Panc1 (cell line): ENCODE measurements around the gene AGBL4. TPM values are rescaled to one million over a fixed set of nuclear protein-coding genes. Genes with fewer than 3 reads are reported as not detected.

ENCODE experiments used
- ATAC-seq: fragments of 200-7000 bp; cut with Tn5 transposase; 2 replicates; pipeline ENCODE4 v1.9.1; 2020; ENCODE audit warnings: mild to moderate bottlenecking, moderate library complexity
- BruUV-seq: library from RNA; stranded (reverse); fragments of 400-500 nt; replicated peaks from 2 replicates; lab custom pipeline; 2021; lab: Mats Ljungman, UMichigan
- CTCF ChIA-PET: fragments of 300-600 bp; sonication (Branson Sonifier 250); formaldehyde crosslinking; loops from one replicate; lab custom pipeline; 2022; ENCODE audit warnings: antibody characterized with exemption; lab: Charles Lee
- POLR2A ChIA-PET: fragments of 300-600 bp; sonication (Branson Sonifier 250); formaldehyde crosslinking; loops from one replicate; lab custom pipeline; 2022; ENCODE audit warnings: antibody characterized with exemption; lab: Charles Lee
- DNase-seq: peaks from one replicate; pipeline ENCODE4 v3.0.0-alpha.2; 2010; ENCODE audit warnings: low read depth, low spot score
- H3K27ac ChIP-seq: 2 replicates; pipeline ENCODE4 v1.5.1; 2011; ENCODE audit warnings: mild to moderate bottlenecking, low read length, inconsistent platforms
- H3K27me3 ChIP-seq: fragments of 200-500 bp; sonication (Bioruptor generic); 2 replicates; pipeline ENCODE4 v1.6.0; 2014; ENCODE audit warnings: low read length, inconsistent platforms; ENCODE audit not compliant: control insufficient read depth, insufficient read depth
- H3K36me3 ChIP-seq: fragments of 200-500 bp; sonication (Bioruptor generic); 2 replicates; pipeline ENCODE4 v1.5.1; 2014; ENCODE audit warnings: inconsistent platforms, mild to moderate bottlenecking, low read length, moderate library complexity; ENCODE audit not compliant: control insufficient read depth, insufficient read depth
- H3K4me1 ChIP-seq: 2 replicates; pipeline ENCODE4 v1.5.1; 2011; ENCODE audit warnings: inconsistent platforms, mild to moderate bottlenecking, low read length, moderate library complexity; ENCODE audit not compliant: control insufficient read depth, insufficient read depth
- H3K4me3 ChIP-seq, 2 experiments: 2 replicates each; pipeline ENCODE4 v1.5.1; 2011 to 2012; ENCODE audit warnings: low read depth in 2 of 2, low read length in 2 of 2, mild to moderate bottlenecking in 2 of 2, inconsistent platforms in 1 of 2, moderate library complexity in 1 of 2
- H3K9me3 ChIP-seq: fragments of 200-500 bp; sonication (Bioruptor generic); 2 replicates; pipeline ENCODE4 v1.5.1; 2014; ENCODE audit warnings: low read depth, mild to moderate bottlenecking, inconsistent platforms, low read length, moderate library complexity; ENCODE audit not compliant: control insufficient read depth, insufficient read depth
- CTCF ChIP-seq: fragments of 450-650 bp; IDR thresholded peaks from 2 replicates; pipeline ENCODE4 v1.5.1; 2017; ENCODE audit warnings: mild to moderate bottlenecking
- POLR2AphosphoS5 ChIP-seq: IDR thresholded peaks from 2 replicates; pipeline ENCODE4 v1.6.1; 2012; ENCODE audit warnings: mild to moderate bottlenecking, low read depth, low read length, moderate library complexity
- SIN3A ChIP-seq: IDR thresholded peaks from 2 replicates; pipeline ENCODE4 v1.6.1; 2012; ENCODE audit warnings: low read depth, mild to moderate bottlenecking, low read length, moderate library complexity, borderline replicate concordance; ENCODE audit not compliant: insufficient read depth
- TCF7L2 ChIP-seq: IDR thresholded peaks from 2 replicates; pipeline ENCODE4 v1.6.1; 2011; ENCODE audit warnings: mild to moderate bottlenecking, low read depth, low read length, inconsistent platforms
- in situ Hi-C: cut with HindIII; loops from 2 replicates; pipeline ENCODE4 v1.10.0; 2016; ENCODE audit warnings: low sequenced_read_pairs, low pct_unique_long_range_greater_than_20kb
- intact Hi-C: fragments of 100-400 bp; cut with micrococcal nuclease; formaldehyde crosslinking; loops from one replicate; pipeline ENCODE4 v1.10.0; 2022; ENCODE audit not compliant: unreplicated experiment
- total RNA-seq: library from RNA; stranded (reverse); gene quantifications from one replicate; pipeline ENCODE4 v1.2.1, GENCODE V29; 2021; ENCODE audit not compliant: unreplicated experiment
- TF ChIP-seq, protein P1 (sequence below), 2 experiments: IDR thresholded peaks; 2 replicates each; pipeline ENCODE4 v1.6.1; 2011 to 2012; ENCODE audit warnings: low read depth in 2 of 2, control low read depth in 1 of 2, low read length in 1 of 2, mild to moderate bottlenecking in 1 of 2, moderate library complexity in 1 of 2; ENCODE audit not compliant: insufficient read depth in 1 of 2

AGBL4 gene
- total RNA-seq, 1 experiment from 2014 or later = not detected

DNA sequence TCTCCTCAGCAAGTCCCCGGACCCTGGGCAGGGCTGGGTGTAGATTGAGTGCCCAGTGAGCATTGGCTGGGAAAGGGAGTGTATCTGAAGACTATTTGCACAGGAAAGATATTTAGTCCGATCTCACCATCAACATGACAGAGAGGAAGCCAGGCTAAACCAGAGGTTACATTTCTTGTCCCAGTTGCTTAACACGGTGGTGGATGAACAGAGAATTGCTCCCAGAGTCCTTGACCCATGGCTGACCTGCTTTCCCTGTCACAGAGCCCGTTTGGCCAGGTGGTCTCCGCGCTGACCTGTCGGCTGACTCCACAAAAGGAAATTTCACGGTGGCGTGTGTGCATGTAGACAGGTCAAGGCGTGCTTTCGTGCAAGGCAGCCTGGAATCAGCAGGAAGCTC lies 1330.6 kb downstream of the AGBL4 start:
- intact Hi-C loops = no loop called here
- ATAC-seq = no peak
- CTCF ChIA-PET = no interaction called here

DNA sequence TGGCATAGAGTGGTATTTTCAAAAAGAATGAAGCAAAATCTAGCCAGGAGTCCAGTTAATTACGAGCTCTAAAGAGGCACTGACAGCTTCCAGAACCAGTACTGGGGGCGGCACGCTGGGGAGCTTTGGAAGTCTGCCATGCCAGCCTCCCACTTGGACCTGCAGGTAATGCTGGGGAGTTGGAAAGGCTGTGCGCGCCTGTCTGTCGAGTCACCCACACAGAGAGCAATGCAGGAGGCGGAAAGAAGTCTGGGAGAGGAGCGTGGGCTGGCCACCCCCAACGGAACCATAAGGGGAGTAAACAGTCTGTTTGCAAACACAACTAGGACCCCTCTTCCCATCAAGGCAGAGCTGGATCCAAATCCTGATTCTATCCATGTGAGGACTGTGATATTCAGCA lies 1331.5 kb downstream of the AGBL4 start:
- CTCF ChIA-PET = no interaction called here
- no peaks in the 10 kb centered on the region for H3K9me3 ChIP-seq
- TF ChIP-seq SIN3A = no peak
- TF ChIP-seq, protein P1, sequence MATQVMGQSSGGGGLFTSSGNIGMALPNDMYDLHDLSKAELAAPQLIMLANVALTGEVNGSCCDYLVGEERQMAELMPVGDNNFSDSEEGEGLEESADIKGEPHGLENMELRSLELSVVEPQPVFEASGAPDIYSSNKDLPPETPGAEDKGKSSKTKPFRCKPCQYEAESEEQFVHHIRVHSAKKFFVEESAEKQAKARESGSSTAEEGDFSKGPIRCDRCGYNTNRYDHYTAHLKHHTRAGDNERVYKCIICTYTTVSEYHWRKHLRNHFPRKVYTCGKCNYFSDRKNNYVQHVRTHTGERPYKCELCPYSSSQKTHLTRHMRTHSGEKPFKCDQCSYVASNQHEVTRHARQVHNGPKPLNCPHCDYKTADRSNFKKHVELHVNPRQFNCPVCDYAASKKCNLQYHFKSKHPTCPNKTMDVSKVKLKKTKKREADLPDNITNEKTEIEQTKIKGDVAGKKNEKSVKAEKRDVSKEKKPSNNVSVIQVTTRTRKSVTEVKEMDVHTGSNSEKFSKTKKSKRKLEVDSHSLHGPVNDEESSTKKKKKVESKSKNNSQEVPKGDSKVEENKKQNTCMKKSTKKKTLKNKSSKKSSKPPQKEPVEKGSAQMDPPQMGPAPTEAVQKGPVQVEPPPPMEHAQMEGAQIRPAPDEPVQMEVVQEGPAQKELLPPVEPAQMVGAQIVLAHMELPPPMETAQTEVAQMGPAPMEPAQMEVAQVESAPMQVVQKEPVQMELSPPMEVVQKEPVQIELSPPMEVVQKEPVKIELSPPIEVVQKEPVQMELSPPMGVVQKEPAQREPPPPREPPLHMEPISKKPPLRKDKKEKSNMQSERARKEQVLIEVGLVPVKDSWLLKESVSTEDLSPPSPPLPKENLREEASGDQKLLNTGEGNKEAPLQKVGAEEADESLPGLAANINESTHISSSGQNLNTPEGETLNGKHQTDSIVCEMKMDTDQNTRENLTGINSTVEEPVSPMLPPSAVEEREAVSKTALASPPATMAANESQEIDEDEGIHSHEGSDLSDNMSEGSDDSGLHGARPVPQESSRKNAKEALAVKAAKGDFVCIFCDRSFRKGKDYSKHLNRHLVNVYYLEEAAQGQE (IDR thresholded peaks at IDR 0.05; ENCODE audit: insufficient read depth in 1 of 2, low read depth in 2 of 2, low read length in 1 of 2) = no peak
- TF ChIP-seq TCF7L2 = no peak
- TF ChIP-seq CTCF = no peak
- TF ChIP-seq POLR2AphosphoS5 = no peak
- intact Hi-C loops (no loop called here), in situ Hi-C loops (no loop called here)
- H3K27me3 ChIP-seq = peaks cover 14% of the 10 kb centered on the region; the same call in 1 of the 2 replicates
- H3K4me3 ChIP-seq = no peak overlapping the region
- no peaks in the 10 kb centered on the region for H3K4me1 ChIP-seq
- DNase-seq (no peak), ATAC-seq (no peak)
- H3K27ac ChIP-seq = no peak overlapping the region
- no TSS peak for BruUV-seq
- no peaks in the 10 kb centered on the region for H3K36me3 ChIP-seq
- POLR2A ChIA-PET = no interaction called here

More for the DNA sequence above, 1330.6 kb downstream of the AGBL4 start:
- BruUV-seq = no TSS peak
- H3K4me3 ChIP-seq = no peak overlapping the region
- DNase-seq = no peak
- TF ChIP-seq POLR2AphosphoS5 (no peak), SIN3A (no peak), CTCF (no peak), TCF7L2 (no peak)
- TF ChIP-seq, protein P1 (IDR thresholded peaks at IDR 0.05; ENCODE audit: insufficient read depth in 1 of 2, low read depth in 2 of 2, low read length in 1 of 2) = no peak
- in situ Hi-C loops = no loop called here
- no peaks in the 10 kb centered on the region for H3K36me3 ChIP-seq
- POLR2A ChIA-PET = no interaction called here
- H3K27ac ChIP-seq = no peak overlapping the region
- no peaks in the 10 kb centered on the region for H3K9me3 ChIP-seq
- H3K4me1 ChIP-seq = no peaks in the 10 kb centered on the region
- H3K27me3 ChIP-seq = peaks cover 14% of the 10 kb centered on the region; the same call in 1 of the 2 replicates
